Activated effector memory CD4-positive, alpha-beta T cell treated with anti-CD3 and anti-CD28 coated beads, Interleukin-2, amount 50 U/mL, for 16 hours (primary cell): ENCODE data around the gene MYBPH.
A peak's percentile ranks its signal among the peaks of the same experiment; 100 is the strongest.

Experiments
- DNase-seq: peaks from one replicate; pipeline ENCODE4 v3.0.0-alpha.2; 2020

Gene MYBPH

GRCh38 chr1:203178083-203178482 is 2.5 kb upstream of the MYBPH start:
- DNase-seq, result peak; percentile 44

GRCh38 chr1:203177470-203178039 is 1.9 kb upstream of the MYBPH start:
- DNase-seq, result peak; percentile 58

- DNase-seq, result peak; percentile 30
These were observed 1.4 kb upstream of the MYBPH start for GRCh38 chr1:203177036-203177405.

- DNase-seq, result peak; percentile 27
These were observed 828 bp upstream of the MYBPH start for GRCh38 chr1:203176273-203177035.

- peak; percentile 43 for DNase-seq
These were observed 208 bp upstream of the MYBPH start for GRCh38 chr1:203175827-203176241.

- peak; percentile 41 for DNase-seq
These were observed 1.2 kb downstream of the MYBPH start for GRCh38 chr1:203174324-203174985.

- DNase-seq, result peak; percentile 31
These were observed 2.1 kb downstream of the MYBPH start for GRCh38 chr1:203173566-203173965.

- DNase-seq, result peak; percentile 53
These were observed 2.5 kb downstream of the MYBPH start for GRCh38 chr1:203173011-203173555.

- peak; percentile 73 for DNase-seq
These were observed 3.2 kb downstream of the MYBPH start for GRCh38 chr1:203172184-203173010.

- peak; percentile 34 for DNase-seq
These were observed 4.1 kb downstream of the MYBPH start for GRCh38 chr1:203171341-203172183.

- DNase-seq, result peak; percentile 55
These were observed 4.8 kb downstream of the MYBPH start for GRCh38 chr1:203170625-203171330.

GRCh38 chr1:203169770-203170520 is 5.7 kb downstream of the MYBPH start:
- DNase-seq, result peak; percentile 31

GRCh38 chr1:203168991-203169390 is 6.6 kb downstream of the MYBPH start:
- peak; percentile 25 for DNase-seq

GRCh38 chr1:203168256-203168786 is 7.3 kb downstream of the MYBPH start:
- peak; percentile 46 for DNase-seq

GRCh38 chr1:203167913-203168200 is 7.8 kb downstream of the MYBPH start:
- DNase-seq, result no peak

GRCh38 chr1:203167026-203167912 is 8.4 kb downstream of the MYBPH start:
- no peak for DNase-seq

GRCh38 chr1:203166192-203166940 is 9.3 kb downstream of the MYBPH start:
- DNase-seq, result no peak

GRCh38 chr1:203165800-203166161 is 9.8 kb downstream of the MYBPH start:
- DNase-seq, result no peak
